COLO668 (cell line): ENCODE data around the gene IL1R2.

Source experiments
- DNase-seq: peaks from one replicate; lab custom pipeline; 2025; ENCODE audit not compliant: unreplicated experiment; lab: John Stamatoyannopoulos, UW

The IL1R2 gene

GRCh38 chr2:102034683-102035548 lies 43.2 kb downstream of the IL1R2 start:
- DNase-seq, result no peak

- DNase-seq, result no peak
Measured at GRCh38 chr2:102037681-102038080, 45.9 kb downstream of the IL1R2 start.

DNA sequence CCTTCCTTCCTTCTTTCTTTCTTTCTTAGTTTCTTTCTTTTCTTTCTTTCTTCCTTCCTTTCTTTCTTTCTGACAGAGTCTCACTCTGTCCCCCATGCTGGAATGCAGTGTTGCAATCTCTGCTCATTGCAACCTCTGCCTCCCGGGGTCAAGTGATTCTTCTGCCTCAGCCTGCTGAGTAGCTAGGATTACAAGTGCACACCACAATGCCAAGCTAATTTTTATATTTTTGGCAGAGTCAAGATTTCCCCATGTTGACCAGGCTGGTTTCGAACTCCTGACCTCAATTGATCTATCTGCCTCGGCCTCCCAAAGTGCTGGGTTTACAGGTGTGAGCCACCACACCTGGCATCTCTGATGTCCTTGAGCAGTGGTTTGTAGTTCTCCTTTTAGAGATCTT lies 48.5 kb downstream of the IL1R2 start:
- no peak for DNase-seq

DNA sequence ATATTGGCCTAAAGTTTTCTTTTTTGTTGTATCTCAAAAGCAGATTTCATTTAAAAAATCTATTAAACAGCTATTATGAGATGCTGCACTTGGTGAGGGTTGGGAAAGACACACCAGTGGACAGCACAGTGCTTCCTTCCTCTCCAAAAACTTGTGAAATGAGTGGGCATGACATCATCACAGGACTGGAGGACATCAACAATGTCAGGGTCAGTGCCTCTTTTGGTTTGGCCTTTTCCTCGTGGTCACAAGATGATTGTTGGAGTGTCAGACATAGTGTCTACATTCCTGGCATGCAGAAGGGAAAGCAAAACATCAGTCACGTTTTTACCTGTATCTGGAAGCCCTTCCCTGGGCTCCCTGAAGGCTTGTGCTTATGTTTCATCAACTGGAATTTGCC lies 49.6 kb downstream of the IL1R2 start:
- DNase-seq, result no peak

DNA sequence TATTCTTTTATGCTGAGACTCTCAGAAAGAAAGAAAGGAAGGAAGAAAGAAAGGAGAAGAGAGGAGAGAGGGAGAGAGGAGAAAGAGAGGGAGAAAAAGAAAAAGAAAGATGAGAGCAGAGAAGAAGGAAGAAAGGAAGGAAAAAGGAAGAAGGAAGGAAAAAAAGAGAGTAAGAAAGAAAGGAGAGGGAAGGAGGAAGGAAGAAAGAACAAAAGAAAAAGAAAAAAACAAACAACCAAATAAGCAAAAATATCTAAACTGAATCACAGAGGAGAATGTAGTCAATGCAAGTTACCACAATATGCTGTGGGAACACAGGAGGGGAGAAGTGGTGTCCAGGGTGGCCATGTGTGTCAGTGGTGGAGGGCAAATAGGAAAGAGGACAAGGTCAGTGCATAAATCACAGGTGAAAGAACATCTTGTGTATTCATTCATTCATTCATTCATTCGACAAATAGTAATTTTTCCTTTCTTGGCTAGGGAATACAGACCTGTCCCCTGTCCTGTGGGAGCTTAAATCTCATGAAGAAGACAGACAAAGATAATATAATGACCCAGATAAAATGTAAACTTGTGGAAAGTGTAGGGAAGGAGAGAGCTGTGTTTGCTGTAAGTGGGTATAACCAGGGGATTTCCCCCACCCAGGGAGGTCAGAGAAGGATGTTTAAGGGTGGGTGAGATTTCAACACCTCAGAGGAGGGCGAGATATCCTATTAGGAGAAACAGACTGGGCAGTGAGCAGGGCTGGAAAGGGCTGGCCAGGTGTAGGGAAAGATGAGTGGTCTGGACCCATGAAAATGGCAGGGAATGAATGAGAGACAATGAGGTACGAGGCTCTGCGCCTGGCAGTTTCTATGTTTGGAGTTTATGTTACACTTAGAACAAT lies 50.7 kb downstream of the IL1R2 start:
- no peak for DNase-seq

DNA sequence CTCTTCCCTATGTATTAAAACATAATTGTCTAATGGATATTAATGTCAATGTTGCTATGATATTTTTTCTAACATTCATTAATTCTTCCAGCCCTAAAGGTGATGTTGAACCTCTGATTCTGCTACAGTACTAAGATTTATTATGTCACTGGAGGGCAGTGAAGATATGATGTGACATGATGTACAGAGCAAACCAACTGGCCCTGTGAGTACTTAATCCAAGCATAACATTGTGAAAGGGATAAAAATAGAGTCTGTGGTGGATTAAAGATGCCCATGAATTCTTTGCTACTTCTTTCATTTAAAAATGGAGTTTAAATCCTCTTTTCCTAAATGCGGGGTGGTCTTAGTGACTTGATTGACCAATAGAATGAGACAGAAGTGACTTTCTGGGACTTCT lies 51.8 kb downstream of the IL1R2 start:
- DNase-seq, result no peak

DNA sequence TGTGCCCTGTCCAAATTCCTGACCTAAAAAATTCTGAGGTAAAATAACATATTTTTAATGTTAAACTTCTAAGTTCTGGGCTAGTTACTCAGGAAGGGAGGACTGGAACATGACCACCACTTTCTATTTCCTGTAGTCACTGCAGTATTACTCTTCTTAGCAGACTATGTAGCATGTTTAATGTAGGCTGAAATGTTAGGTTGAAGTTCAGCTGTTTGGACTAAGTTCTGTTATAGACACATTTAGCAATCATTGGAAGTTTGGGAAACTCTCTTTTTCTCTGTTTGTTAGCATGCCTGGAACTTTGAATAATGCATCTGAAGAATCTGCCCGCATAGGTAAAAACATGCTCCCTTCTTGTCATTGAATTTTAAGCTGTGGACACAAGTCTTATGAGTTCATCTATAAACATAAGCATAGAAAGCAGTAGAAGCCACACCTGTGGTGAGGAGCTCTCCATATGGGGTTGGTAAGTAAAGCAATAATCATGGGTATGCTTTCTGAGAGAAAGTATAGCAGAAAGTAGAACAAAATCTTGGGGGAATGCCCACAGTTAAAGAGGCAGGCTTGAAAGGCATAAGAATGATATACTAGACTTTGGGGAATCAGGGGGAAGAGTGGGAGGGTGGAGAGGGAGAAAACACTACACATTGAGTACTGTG lies 52.6 kb downstream of the IL1R2 start:
- no peak for DNase-seq

- no peak for DNase-seq
Measured at GRCh38 chr2:102044967-102045489, 53.3 kb downstream of the IL1R2 start.

GRCh38 chr2:102045697-102046096 lies 53.9 kb downstream of the IL1R2 start:
- no peak for DNase-seq

DNA sequence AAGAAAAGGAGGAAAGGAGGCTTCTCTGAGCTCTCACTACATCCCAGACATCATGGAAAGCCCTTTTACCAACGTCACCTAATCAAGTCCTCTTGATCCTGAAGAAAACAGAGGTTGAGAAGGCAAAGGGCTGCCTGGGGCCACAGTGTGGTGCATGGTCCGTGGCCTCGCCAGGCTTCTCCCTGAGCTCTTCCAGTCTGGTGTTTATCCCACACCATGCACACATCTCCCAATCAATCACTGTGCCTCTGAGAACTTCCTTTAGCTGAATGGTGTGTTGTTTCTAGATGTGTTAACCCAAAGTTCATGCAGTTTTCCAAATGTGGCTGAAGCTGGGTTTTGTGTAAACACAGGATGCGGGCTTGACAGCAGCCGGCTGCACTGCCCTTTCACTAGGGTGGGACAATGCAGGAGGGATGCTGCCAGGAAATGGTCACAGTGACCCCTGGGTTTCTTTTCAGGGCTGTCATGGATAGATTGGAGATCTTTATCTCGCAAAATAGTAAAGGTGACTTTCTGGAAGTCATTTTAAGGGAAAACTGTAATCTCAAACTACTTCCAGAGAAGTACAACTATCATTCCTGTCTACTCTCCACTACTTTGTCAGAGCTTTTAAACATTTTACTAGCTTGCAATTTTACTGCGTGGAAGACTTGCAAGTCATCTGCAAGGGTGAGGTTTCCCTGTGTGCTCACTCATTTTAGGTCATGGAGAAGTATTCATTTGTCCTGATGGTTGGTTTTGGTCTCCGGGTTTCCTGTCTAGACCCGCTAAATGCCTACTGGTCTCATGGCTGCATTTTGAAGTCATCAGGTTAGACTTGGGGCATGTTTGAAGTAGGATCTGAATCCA lies 54.6 kb downstream of the IL1R2 start:
- no peak for DNase-seq

DNA sequence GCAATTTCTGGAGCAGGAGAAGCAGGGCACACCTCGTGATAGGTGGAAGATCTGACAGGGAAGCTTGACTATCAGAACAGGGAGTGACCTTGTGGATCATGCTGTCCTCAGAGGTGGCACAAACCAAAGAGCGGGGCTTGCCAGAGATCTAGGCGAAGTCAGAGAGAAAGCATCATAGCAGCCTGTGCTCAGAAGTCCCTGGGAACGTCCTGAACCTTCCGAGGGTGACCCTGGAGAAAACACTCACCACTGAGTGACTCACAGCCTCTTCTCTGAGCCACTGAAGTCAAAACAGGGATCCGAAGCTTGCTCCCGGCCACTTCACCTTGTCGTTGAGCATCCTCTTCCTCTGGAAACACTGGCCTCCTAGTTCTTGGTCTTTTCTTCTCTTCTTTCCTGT lies 56.7 kb downstream of the IL1R2 start:
- no peak for DNase-seq

DNA sequence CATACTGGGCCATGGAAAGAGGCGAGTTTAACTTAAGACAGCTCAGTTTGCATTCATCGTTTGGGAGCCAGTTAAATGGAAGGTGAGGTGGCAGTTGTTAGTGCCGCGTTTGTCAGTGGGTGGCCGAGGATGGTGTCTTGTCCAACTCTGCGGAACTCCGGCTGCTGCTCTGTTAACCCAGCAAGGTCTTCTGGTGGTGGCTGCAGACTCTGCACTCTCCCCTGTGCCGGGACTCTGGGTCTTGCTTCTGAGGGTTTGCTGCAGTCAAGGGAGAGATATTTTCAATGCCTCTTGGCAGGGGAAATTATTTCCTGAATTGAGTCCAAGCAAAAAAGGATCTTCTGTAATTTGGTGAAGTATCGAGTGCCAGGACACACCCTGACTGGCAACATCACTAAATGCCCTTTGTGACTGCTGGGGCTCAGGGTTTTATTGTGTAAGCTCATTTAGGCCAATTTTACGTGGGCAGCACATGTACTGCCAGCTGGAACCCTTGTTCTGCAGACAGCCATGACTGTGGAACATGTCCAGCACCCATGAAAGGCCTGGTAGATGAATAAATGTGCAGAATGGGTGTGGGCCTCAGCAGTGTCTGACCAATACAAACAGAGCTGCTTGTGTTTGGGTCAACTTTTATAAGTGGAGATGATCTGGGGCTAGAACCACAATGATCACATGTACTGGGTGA lies 58.1 kb downstream of the IL1R2 start:
- no peak for DNase-seq

- DNase-seq, result no peak
Measured at GRCh38 chr2:102050854-102051391, 59.2 kb downstream of the IL1R2 start.

DNA sequence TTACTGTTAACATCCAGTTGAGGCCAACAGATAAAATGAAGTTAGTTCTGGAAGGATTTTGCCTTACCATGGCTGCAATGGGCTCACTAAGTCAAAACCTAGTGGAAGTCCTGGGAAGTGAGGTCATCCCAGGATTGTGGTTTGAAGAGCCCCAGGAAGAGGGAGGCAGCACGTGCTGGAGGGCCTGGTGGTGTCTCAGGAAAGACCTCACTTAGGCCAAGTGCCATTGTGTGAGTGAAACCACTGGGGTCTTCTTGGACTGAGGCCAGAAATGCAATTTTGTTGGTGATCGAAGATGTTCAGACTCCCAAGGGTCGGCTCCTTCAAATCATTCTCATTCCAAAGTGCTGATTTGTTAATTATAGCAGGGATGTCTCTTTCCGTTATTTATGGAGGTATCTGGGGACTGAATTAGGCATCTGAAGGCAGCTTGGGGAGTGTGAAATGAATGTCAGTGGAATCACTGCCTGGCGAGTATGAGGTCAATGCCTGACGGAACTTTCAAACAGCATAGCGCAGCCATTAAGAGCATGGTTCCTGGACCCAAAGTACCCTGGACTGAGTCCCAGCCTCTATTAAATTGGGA lies 60.0 kb downstream of the IL1R2 start:
- DNase-seq, result no peak

GRCh38 chr2:102052365-102052764 lies 60.6 kb downstream of the IL1R2 start:
- no peak for DNase-seq

DNA sequence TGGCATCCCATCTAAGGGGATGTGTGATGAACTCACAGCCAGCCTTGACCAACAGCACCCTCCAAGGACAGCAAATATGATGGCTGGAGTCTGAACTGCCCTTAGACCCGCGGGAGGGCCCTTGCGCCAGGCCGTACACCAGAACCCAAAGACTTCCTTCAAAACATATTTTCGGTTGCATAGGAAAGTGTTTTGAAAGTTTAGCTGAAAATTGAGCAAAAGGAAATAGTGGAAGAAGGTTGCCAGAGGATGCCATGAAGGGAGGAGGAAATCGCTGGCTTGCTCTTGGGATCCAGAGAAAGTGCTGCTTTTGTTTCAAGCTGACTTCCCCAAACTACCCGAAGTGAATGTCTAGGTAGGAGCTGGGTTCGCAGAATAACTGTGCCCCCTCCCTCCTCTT lies 61.3 kb downstream of the IL1R2 start:
- DNase-seq, result no peak

- no peak for DNase-seq
Measured at GRCh38 chr2:102055346-102055990, 63.7 kb downstream of the IL1R2 start.

DNA sequence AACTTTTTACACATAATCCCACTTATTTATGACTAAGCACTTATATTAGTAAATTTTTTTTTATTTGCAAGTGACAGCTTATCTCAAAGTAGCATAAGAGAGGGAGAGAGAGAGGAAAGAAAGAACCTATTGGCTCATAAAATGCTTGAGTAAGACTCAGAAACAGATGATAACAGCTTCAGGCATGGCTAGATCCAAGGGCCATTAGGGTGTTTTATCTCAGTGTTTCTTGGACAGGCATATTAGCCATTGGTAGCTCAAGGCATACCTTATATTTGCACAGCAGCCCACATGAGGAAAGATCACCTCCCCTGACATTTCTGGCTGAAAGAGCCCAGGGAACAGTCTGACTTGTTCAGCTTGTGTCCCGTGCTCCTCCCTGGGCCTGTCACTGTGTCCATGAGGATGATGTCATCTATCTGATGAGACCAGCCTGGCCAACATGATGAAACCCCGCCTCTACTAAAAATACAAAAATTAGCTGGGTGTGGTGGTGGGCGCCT lies 64.4 kb downstream of the IL1R2 start:
- no peak for DNase-seq
